Activated CD4-positive, CD25-positive, alpha-beta regulatory T cell (primary cell): ENCODE measurements around the gene CCN5.

Source experiments
- DNase-seq, 4 experiments: peaks; one replicate each; lab custom pipeline; 2025; lab: John Stamatoyannopoulos, UW

Gene CCN5

DNA sequence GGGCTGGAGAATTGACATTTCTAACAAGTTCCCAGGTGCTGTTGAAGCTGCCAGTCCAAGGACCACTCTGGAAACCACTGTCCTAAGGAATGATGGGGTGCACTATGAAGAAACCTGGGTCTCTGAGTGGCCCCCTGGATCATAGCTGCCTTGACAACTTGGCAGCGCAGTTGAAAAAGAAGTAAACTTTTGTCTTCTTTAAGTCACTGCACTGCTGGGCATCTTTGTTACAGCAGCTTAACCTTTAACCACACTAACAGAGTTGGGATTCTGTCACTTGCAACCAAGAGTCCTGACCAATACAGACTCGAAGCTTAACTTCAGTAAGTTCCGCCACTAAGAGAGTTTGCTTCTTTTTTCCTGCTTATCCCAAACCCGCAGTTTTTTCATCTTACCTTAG is 21.9 kb downstream of the CCN5 start:
- DNase-seq = no peak

DNA sequence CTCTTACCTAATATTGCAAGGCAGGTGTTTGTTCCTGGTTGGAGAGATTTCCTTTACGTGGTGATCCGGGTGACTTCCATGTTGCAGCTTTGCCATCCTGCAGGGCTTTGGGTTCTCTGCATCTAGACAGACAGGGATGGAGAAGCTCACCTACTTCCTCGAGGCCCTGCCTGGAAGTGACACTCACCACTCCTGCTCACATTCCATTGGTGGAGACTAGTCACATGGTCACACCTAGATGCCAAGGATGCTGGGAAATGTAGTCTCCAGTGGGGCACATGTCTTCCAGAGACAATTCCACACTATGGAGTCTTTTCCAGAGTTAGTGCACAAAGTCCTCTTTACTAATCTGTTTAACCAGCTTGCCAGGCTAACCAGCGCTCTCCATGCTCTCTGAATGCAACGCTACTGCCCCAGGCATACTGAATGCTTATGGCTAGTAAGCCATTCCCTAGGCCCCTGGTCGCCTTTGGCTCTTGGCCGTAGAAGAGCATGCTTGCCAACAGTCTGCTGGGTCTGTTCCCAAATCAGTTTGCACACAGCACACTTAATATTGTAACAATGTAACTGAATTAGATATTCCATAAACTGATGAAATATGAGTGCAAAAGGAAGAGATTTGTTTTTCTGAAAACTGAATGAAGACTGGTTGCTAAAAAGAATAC is 23.8 kb downstream of the CCN5 start:
- no peak for DNase-seq

GRCh38 chr20:44739942-44740341 is 24.8 kb downstream of the CCN5 start:
- no peak for DNase-seq

GRCh38 chr20:44742304-44743079 is 27.3 kb downstream of the CCN5 start:
- DNase-seq = no peak

DNA sequence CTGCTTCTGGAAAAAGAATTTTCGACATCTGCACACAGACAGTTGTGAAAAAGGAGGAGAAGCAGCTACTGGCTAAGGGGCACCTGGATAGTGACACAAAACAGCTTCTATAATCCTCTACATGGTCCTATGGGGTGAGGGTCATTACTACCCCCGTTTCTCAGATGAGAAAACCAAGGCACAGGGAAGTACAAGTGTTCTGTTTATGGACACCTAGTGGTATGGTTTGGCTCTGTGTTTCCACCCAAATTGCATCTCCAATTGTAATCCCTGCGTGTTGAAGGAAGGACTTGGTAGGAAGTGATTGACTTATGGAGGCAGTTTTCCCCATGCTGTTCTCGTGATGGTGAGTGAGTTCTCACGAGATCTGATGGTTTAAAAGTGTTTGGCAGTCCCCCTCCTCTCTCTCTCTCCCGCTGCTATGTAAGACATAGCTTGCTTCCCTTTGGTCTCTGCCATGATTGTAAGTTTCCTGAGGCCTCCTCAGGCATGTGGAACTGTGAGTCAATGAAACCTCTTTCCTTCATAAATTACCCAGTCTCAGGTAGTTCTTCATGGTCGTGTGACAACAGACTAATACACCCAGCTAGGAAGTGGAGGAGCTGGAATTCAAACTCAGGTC is 28.0 kb downstream of the CCN5 start:
- no peak for DNase-seq

DNA sequence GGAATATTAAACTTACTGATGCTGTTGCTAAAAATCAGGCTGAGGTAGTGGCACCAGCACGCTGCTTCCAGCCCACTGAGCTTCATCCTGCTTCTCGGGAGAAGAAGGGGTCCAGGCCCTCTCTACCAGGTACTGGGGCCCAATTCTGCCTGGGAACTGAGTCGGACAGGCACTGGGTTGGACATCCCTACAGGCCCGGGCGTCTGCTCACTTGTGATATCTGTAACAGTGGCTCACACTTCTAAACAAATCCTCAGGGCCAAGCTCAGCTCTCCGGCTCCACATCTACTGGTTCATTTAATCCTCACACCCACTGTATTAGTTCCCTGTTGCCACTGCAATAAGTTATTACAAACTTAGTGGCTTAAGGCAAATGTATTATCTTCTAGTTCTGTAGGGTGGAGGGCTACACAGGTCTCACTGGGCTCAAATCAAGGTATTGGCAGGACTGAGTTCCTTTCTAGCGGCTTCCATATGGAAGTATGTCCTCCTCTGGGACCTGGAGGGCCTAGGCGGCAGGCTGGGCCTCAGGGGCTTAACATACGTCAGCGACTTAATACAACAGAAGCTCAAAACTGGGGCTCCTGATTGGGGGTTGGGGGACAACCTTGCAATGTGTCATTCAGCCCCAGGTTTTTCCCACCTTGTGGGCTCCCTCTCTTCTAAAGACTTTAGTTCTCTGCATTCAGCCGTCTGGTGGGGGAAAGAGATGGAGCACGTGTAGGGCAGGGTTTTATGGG is 28.9 kb downstream of the CCN5 start:
- no peak for DNase-seq

DNA sequence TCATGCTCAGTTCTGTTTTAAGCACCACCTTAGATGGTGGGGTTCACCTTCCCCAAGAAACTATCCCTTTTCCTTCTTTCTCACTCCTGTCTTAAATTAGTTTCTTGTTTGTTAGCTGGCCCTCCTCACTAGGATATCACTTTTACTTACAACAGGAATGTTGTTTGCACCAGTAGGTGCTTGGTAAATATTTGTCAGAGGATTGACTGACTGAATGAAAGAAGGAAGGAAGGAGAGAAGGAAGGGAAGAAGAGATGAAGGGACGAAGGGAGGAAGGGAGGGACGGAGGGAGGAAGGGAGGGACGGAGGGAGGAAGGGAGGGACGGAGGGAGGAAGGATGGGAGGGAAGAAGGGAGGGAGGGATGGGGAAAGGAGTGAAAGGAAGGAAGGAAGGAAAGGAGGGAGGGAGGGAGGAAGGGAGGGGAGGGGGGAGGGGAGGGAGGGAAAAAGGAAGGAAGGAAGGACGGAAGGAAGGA is 30.0 kb downstream of the CCN5 start:
- DNase-seq = no peak

- no peak for DNase-seq
These were observed 30.6 kb downstream of the CCN5 start, which contains the start of gene KCNK15 for GRCh38 chr20:44745598-44746366. TSS of gene KCNK15 (plus strand) at chr20:44745865. CDS start at chr20:44745911, 46 bp downstream.

DNA sequence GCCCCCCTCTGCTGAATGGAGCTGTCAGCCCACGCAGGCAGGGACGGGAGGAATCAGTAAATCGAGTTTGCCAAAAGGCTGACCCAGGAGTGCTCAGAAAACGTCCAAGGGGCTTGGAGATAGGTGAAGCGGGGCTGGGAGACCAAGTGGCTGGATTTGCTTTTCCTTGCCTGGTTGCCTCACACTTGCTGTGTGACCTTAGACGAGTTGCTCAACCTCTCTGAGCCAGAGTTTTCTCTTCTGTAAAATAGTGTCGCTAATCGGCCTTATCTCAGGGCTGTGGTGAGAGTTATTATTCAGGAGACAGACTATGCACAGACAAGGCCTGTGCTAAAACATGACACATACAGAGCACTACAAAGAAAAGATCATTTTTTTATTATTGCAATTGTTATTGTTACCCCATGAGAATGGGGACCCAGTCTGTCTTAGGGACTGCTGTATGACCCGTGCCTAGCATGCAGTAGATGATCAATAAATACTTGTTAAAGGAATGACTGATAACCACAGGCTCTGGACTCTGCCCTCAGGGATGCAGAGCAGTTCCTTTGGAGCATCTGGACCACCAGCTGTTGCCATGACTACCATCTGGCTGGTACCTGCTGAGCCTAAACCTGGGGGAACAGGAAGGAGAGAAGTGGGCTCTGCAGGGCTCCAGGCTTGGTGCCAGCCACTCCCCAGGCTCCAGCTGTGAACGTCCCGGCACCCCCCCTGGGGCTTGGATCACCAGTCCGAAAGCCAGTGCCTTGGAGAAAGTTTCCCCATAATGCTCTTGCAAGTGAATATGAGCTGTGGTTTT is 31.4 kb downstream of the CCN5 start:
- DNase-seq = no peak

DNA sequence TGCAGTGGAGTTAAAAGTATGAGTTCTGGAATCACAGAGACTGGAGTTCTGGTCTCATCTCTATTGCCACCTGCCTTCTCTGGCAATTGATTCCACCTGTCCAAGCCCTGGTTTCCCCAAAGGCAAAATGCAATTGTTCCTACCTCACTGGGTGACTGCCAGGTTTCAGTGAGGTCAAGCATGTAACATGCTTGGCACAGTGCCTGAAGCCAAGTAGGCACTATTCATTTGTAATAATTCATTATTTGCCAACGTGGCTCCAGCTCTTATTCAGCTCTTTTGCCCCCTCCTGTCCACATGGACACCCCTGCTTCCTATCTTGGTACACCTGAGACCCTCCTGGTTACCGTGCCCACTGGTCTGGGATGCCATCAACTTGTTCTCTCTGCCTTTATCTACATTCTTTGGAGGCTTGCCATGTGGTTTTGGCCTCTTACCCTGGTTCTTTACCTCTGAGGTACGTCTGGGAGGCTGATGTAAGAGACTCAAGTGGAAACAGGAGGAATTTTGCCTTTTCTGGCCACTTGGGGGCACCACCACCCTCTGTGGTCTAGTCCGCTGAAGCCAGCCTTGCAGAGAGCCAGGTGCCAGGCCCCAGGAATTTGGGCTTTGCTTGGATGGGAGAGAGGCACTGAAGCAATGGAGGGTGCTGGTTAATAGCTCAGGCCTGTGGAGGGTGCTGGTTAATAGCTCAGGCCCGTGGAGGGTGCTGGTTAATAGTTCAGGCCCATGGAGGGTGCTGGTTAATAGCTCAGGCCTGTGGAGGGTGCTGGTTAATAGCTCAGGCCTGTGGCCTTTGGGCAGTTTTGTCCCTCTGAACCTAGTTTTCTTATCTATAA is 32.2 kb downstream of the CCN5 start:
- DNase-seq = peak in 1 of 4 experiments; percentile 16

- DNase-seq = no peak
These were observed 32.8 kb downstream of the CCN5 start for GRCh38 chr20:44748005-44748370.

DNA sequence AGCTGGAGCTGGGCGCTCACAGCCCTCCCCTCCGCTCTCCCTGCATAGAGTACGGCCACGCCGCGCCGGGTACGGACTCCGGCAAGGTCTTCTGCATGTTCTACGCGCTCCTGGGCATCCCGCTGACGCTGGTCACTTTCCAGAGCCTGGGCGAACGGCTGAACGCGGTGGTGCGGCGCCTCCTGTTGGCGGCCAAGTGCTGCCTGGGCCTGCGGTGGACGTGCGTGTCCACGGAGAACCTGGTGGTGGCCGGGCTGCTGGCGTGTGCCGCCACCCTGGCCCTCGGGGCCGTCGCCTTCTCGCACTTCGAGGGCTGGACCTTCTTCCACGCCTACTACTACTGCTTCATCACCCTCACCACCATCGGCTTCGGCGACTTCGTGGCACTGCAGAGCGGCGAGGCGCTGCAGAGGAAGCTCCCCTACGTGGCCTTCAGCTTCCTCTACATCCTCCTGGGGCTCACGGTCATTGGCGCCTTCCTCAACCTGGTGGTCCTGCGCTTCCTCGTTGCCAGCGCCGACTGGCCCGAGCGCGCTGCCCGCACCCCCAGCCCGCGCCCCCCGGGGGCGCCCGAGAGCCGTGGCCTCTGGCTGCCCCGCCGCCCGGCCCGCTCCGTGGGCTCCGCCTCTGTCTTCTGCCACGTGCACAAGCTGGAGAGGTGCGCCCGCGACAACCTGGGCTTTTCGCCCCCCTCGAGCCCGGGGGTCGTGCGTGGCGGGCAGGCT is 35.1 kb downstream of the CCN5 start:
- no peak for DNase-seq

- no peak for DNase-seq
These were observed 37.1 kb downstream of the CCN5 start for GRCh38 chr20:44752099-44752931.

- no peak for DNase-seq
These were observed 39.4 kb downstream of the CCN5 start for GRCh38 chr20:44754554-44754953.

GRCh38 chr20:44756011-44756688 is 41.0 kb downstream of the CCN5 start:
- no peak for DNase-seq

- DNase-seq = no peak
These were observed 41.8 kb downstream of the CCN5 start for GRCh38 chr20:44756956-44757355.

DNA sequence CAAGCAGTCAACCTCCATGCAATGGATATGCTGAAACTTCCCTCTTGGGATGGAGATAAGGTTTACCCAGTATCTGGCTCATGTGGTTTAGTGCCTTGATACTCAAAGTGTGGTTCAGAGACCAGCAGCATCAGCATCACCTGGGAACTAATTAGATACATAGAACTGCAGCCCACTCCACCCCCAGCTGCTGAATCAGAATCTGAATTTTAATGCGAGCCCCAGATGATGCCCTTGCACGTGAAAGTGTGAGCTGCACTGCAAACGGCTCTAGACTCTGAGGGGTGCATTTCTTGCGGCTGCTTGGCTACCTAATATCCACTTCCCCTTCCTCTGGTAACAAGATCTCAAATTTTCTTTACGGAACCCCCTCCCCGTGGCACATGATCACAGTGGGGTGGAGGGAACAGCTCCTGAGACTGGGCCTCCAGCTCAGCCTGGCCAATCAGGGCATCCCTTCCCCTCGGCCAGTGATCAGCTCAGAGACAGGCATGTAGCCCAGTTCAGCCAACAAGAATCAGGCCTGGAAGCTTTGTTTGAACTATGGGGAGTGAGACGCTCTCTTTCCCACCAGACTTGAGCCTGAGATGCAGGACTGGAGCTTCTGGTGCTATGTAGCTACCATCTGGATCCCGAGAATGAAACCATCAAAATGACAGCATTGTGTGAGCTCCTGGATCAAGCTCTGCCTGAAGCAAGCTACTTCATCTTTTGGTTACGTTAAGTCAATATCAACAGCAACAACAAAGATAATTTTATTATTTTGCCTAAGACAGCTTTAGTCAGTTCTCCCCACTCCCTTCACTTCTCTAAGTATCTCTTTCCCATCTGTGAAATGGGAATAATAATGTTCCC is 43.3 kb downstream of the CCN5 start:
- no peak for DNase-seq
